Endothelial cell (in vitro differentiated cells): ENCODE measurements around the gene SLC25A25. TPM values are rescaled to one million over a fixed set of nuclear protein-coding genes. Genes with fewer than 3 reads are reported as not detected.
A peak's percentile ranks its signal among the peaks of the same experiment; 100 is the strongest.

ENCODE experiments used
- DNase-seq: peaks from one replicate; pipeline ENCODE4 v3.0.0; 2021; ENCODE audit warnings: low spot score
- H3K27ac Mint-ChIP-seq: one replicate; pipeline ENCODE4 v1.8.0; 2021; ENCODE audit warnings: mixed read lengths, inconsistent platforms; ENCODE audit not compliant: unreplicated experiment
- H3K27me3 Mint-ChIP-seq: one replicate; pipeline ENCODE4 v1.8.0; 2021; ENCODE audit warnings: mild to moderate bottlenecking, moderate library complexity, mixed read lengths, inconsistent platforms; ENCODE audit not compliant: unreplicated experiment
- H3K36me3 Mint-ChIP-seq: one replicate; pipeline ENCODE4 v1.8.0; 2021; ENCODE audit warnings: mild to moderate bottlenecking, low read depth, mixed read lengths, inconsistent platforms; ENCODE audit not compliant: unreplicated experiment
- H3K4me1 Mint-ChIP-seq: one replicate; pipeline ENCODE4 v1.8.0; 2021; ENCODE audit warnings: mild to moderate bottlenecking, mixed read lengths, inconsistent platforms; ENCODE audit not compliant: unreplicated experiment
- H3K4me3 Mint-ChIP-seq: one replicate; pipeline ENCODE4 v1.8.0; 2021; ENCODE audit warnings: mild to moderate bottlenecking, mixed read lengths, inconsistent platforms; ENCODE audit not compliant: unreplicated experiment
- H3K9me3 Mint-ChIP-seq: one replicate; pipeline ENCODE4 v1.8.0; 2021; ENCODE audit warnings: mixed read lengths, inconsistent platforms; ENCODE audit not compliant: unreplicated experiment
- total RNA-seq: library from RNA; stranded (reverse); fragmentation: NEBNext Ultra II Directional; extraction: Animal tissue kit (Norgen Biotek cat#: 25700); gene quantifications from one replicate; pipeline ENCODE4 v1.2.1, GENCODE V29; 2021; ENCODE audit not compliant: unreplicated experiment
- TF ChIP-seq, protein P1 (sequence below): fragments of 200-600 bp; sonication (generic); IDR thresholded peaks from one replicate; pipeline ENCODE4 v1.5.0; 2021; ENCODE audit warnings: antibody characterized with exemption; ENCODE audit not compliant: unreplicated experiment

SLC25A25 gene
- total RNA-seq, 1 donor from 2014 or later, result 8.5 TPM

DNA sequence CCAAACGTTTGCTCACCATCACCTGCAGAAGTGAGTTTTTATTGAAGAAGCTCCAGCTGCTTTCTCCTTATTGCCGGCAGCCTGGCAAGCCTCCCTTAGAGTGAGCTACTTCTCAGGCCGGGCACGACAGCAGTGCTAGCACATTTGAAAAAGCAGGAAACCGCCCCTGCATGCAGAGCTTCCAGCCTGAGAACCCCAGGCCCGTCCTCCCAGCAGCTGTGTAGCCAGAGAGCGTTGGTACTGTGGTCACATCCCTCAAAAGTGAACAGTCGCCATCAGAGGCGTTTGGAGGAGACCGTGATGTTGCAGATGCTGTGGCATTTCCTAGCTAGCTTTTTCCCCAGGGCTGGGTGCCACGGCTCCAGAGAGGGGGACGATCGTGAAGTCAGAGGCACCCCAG is 23.5 kb downstream of the SLC25A25 start:
- no peak for DNase-seq
- Mint-ChIP-seq H3K27ac (peak overlapping the region; percentile 31), H3K27me3 (peaks cover 2% of the 10 kb centered on the region), H3K36me3 (peaks cover 7% of the 10 kb centered on the region), H3K4me3 (no peak overlapping the region), H3K9me3 (no peaks in the 10 kb centered on the region), H3K4me1 (peaks cover 4% of the 10 kb centered on the region)
- TF ChIP-seq, protein P1, sequence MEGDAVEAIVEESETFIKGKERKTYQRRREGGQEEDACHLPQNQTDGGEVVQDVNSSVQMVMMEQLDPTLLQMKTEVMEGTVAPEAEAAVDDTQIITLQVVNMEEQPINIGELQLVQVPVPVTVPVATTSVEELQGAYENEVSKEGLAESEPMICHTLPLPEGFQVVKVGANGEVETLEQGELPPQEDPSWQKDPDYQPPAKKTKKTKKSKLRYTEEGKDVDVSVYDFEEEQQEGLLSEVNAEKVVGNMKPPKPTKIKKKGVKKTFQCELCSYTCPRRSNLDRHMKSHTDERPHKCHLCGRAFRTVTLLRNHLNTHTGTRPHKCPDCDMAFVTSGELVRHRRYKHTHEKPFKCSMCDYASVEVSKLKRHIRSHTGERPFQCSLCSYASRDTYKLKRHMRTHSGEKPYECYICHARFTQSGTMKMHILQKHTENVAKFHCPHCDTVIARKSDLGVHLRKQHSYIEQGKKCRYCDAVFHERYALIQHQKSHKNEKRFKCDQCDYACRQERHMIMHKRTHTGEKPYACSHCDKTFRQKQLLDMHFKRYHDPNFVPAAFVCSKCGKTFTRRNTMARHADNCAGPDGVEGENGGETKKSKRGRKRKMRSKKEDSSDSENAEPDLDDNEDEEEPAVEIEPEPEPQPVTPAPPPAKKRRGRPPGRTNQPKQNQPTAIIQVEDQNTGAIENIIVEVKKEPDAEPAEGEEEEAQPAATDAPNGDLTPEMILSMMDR, result no peak

DNA sequence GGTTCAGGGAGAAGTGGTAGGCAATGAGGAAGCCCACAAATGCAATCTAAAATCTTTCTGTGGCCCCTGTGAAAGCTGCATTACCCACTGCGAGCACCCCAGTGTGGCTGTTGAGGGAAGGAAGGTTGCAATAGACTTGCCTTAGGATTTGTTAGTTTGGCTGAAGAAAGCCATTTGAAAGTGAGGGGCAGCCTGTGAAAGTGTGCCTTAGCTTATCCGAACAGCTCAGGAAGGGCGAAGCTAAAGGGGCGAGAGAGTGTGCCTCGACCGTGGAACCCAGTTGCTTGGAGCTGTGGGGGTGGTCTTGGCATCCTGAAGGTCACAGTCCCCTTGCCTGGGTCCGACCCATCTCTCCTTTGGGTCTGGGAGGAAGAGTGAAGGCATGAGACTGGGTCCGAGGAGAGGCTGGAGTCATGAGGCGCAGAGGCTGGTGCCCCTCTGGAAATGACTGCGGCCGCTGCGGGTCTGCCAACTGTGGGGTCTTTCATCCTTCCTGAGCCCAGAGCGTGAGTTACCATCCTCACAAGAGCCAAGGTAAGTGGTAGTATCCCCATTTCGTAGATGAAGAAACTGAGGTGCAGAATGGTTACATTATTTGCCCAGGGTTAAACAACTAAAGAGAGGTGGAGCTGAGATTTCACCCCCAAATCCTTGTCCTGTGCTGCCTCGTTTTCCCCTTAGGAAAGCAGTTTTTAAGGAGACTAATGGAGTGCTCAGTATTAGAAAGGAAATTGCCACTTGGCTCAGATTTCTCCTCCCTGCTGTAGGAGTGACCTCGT is 24.4 kb downstream of the SLC25A25 start:
- H3K4me1 Mint-ChIP-seq, result peaks cover 4% of the 10 kb centered on the region
- TF ChIP-seq, protein P1, result no peak
- H3K9me3 Mint-ChIP-seq, result no peaks in the 10 kb centered on the region
- no peak overlapping the region for H3K4me3 Mint-ChIP-seq
- H3K36me3 Mint-ChIP-seq, result peaks cover 7% of the 10 kb centered on the region
- peaks cover 2% of the 10 kb centered on the region for H3K27me3 Mint-ChIP-seq
- no peak for DNase-seq
- H3K27ac Mint-ChIP-seq, result no peak overlapping the region

DNA sequence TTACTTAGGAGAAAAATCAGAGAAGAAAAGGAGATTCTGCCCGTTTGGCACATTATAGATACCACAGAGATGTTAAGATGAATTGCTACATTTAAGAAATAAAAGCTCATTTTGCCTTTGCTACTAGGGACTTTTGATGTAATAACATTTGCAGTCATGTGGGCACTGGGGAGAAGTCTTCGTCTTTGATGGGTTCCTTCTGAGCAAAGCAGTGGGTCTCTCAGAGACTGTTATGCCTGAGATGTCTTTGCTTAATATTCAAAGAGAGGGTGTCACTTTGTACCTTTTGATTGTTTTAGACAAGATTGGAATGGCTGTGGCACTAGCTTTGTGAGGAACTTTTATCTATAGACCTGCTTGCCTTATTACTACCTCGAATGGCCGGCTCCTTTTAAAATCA is 25.0 kb downstream of the SLC25A25 start:
- Mint-ChIP-seq H3K4me3 (no peak overlapping the region), H3K27me3 (peaks cover 2% of the 10 kb centered on the region), H3K36me3 (peaks cover 7% of the 10 kb centered on the region), H3K9me3 (no peaks in the 10 kb centered on the region), H3K27ac (peak overlapping the region; percentile 33), H3K4me1 (peaks cover 6% of the 10 kb centered on the region)
- DNase-seq, result no peak
- TF ChIP-seq, protein P1, result no peak

DNA sequence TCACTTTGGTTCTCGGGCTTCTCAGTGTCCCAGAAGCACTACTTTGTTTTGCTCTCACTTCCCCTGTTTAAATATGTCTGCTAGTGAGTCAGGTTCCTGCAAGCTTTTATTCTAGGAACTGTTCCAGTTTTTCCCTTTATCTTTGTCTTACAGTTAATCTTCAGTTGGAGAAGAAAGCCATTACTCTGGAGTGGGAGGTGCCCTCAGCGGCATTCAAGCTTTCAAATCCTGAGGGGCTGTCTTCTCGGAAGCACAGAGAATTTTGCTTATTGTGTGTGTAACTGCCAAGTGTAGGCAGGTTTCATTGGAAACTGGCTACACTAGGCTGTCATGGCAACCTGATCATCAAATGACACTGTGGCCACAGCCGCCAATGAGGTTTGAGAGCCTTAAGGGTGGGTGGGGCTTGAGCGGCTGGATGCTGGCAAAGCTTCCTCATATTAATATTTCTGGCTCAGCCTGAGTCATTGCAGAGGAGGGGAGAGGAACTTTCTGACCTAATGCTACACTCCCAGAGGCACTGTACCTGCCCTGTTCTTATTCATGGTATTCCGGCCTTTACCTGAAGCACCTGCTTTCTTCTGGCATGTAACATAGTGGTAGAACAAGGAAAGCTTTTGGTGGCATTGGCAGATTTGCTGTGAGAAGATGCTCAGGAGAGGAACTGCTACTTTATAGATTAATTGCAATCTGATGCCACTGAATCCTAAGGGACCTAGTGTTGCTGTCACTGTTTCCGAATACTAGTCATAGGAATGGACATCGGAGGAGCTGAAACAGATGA is 26.3 kb downstream of the SLC25A25 start:
- H3K4me3 Mint-ChIP-seq, result no peak overlapping the region

More for the DNA sequence above, 26.3 kb downstream of the SLC25A25 start:
- Mint-ChIP-seq H3K36me3 (peaks cover 7% of the 10 kb centered on the region), H3K9me3 (no peaks in the 10 kb centered on the region), H3K4me1 (peaks cover 15% of the 10 kb centered on the region), H3K27ac (peak overlapping the region; percentile 94), H3K27me3 (peaks cover 6% of the 10 kb centered on the region)
- TF ChIP-seq, protein P1, result no peak
- peak; percentile 50 for DNase-seq
